ENCODE data around the gene ELAPOR1.
A peak's percentile ranks its signal among the peaks of the same experiment; 100 is the strongest.

ELAPOR1 gene

GRCh38 chr1:109095631-109096030 is 18.3 kb upstream of the ELAPOR1 start:
- no peak for DNase-seq

- DNase-seq, result no peak
Measured at GRCh38 chr1:109096120-109096519, 17.8 kb upstream of the ELAPOR1 start.

GRCh38 chr1:109099938-109100773 is 13.8 kb upstream of the ELAPOR1 start:
- DNase-seq, result peak; percentile 98

- no peak for DNase-seq
Measured at GRCh38 chr1:109104364-109105151, 9.4 kb upstream of the ELAPOR1 start.

- no peak for DNase-seq
Measured at GRCh38 chr1:109105881-109106280, 8.0 kb upstream of the ELAPOR1 start.

GRCh38 chr1:109107785-109108184 is 6.1 kb upstream of the ELAPOR1 start:
- no peak for DNase-seq

GRCh38 chr1:109109906-109110305 is 4.0 kb upstream of the ELAPOR1 start:
- DNase-seq, result no peak

- DNase-seq, result peak; percentile 81 to 85
Measured at GRCh38 chr1:109111386-109112055, 2.4 kb upstream of the ELAPOR1 start.

GRCh38 chr1:109112056-109112651 is 1.8 kb upstream of the ELAPOR1 start:
- peak; percentile 36 to 43 for DNase-seq

- DNase-seq, result peak; percentile 88 to 91
Measured at GRCh38 chr1:109112652-109113285, 1.1 kb upstream of the ELAPOR1 start.

- DNase-seq, result no peak
Measured at GRCh38 chr1:109114342-109114674, 393 bp downstream of the ELAPOR1 start.

GRCh38 chr1:109115685-109116084 is 1.8 kb downstream of the ELAPOR1 start:
- no peak for DNase-seq

- DNase-seq, result no peak
Measured at GRCh38 chr1:109116286-109116685, 2.4 kb downstream of the ELAPOR1 start.

- no peak for DNase-seq
Measured at GRCh38 chr1:109118089-109118488, 4.2 kb downstream of the ELAPOR1 start.

GRCh38 chr1:109120356-109120755 is 6.4 kb downstream of the ELAPOR1 start:
- no peak for DNase-seq

GRCh38 chr1:109131059-109131458 is 17.1 kb downstream of the ELAPOR1 start:
- no peak for DNase-seq

- no peak for DNase-seq
Measured at GRCh38 chr1:109131800-109132199, 17.9 kb downstream of the ELAPOR1 start.

GRCh38 chr1:109133002-109133706 is 19.2 kb downstream of the ELAPOR1 start:
- no peak for DNase-seq

- DNase-seq, result peak; percentile 45 to 68
Measured at GRCh38 chr1:109133815-109134214, 19.9 kb downstream of the ELAPOR1 start.

- no peak for DNase-seq
Measured at GRCh38 chr1:109134423-109134822, 20.5 kb downstream of the ELAPOR1 start.

- no peak for DNase-seq
Measured at GRCh38 chr1:109135940-109136339, 22.0 kb downstream of the ELAPOR1 start.

- no peak for DNase-seq
Measured at GRCh38 chr1:109136766-109137165, 22.9 kb downstream of the ELAPOR1 start.

All from inflammatory macrophage (primary cell).